UCSD-AML1 (cell line): ENCODE data around the gene MAPK14.

Experiments used
- DNase-seq: peaks from one replicate; lab custom pipeline; 2025; ENCODE audit not compliant: unreplicated experiment; lab: John Stamatoyannopoulos, UW

The MAPK14 gene

GRCh38 chr6:36035225-36035624 lies 7.6 kb downstream of the MAPK14 start:
- DNase-seq: no peak

- DNase-seq: no peak
Observed at GRCh38 chr6:36038120-36038876, 10.7 kb downstream of the MAPK14 start.

- no peak for DNase-seq
Observed at GRCh38 chr6:36039112-36039511, 11.5 kb downstream of the MAPK14 start.

- no peak for DNase-seq
Observed at GRCh38 chr6:36040958-36041357, 13.3 kb downstream of the MAPK14 start.

GRCh38 chr6:36042618-36043260 lies 15.1 kb downstream of the MAPK14 start:
- DNase-seq: no peak

- no peak for DNase-seq
Observed at GRCh38 chr6:36049582-36049981, 22.0 kb downstream of the MAPK14 start.

GRCh38 chr6:36050305-36050704 lies 22.7 kb downstream of the MAPK14 start:
- no peak for DNase-seq

- DNase-seq: no peak
Observed at GRCh38 chr6:36050947-36051710, 23.5 kb downstream of the MAPK14 start.

GRCh38 chr6:36052097-36052496 lies 24.5 kb downstream of the MAPK14 start:
- no peak for DNase-seq

GRCh38 chr6:36053878-36054277 lies 26.3 kb downstream of the MAPK14 start:
- no peak for DNase-seq

GRCh38 chr6:36054415-36054814 lies 26.8 kb downstream of the MAPK14 start:
- DNase-seq: no peak

GRCh38 chr6:36054956-36055355 lies 27.3 kb downstream of the MAPK14 start:
- no peak for DNase-seq

GRCh38 chr6:36056178-36056577 lies 28.6 kb downstream of the MAPK14 start:
- DNase-seq: no peak

- no peak for DNase-seq
Observed at GRCh38 chr6:36061236-36061635, 33.6 kb downstream of the MAPK14 start.

GRCh38 chr6:36062247-36062646 lies 34.6 kb downstream of the MAPK14 start:
- no peak for DNase-seq

GRCh38 chr6:36063318-36064060 lies 35.9 kb downstream of the MAPK14 start:
- no peak for DNase-seq

GRCh38 chr6:36064770-36065396 lies 37.3 kb downstream of the MAPK14 start:
- no peak for DNase-seq

GRCh38 chr6:36065916-36066315 lies 38.3 kb downstream of the MAPK14 start:
- no peak for DNase-seq

- no peak for DNase-seq
Observed at GRCh38 chr6:36066817-36067216, 39.2 kb downstream of the MAPK14 start.

GRCh38 chr6:36067374-36068011 lies 39.9 kb downstream of the MAPK14 start:
- no peak for DNase-seq
